ENCODE data around the gene SLC25A29.

SLC25A29 gene

DNA sequence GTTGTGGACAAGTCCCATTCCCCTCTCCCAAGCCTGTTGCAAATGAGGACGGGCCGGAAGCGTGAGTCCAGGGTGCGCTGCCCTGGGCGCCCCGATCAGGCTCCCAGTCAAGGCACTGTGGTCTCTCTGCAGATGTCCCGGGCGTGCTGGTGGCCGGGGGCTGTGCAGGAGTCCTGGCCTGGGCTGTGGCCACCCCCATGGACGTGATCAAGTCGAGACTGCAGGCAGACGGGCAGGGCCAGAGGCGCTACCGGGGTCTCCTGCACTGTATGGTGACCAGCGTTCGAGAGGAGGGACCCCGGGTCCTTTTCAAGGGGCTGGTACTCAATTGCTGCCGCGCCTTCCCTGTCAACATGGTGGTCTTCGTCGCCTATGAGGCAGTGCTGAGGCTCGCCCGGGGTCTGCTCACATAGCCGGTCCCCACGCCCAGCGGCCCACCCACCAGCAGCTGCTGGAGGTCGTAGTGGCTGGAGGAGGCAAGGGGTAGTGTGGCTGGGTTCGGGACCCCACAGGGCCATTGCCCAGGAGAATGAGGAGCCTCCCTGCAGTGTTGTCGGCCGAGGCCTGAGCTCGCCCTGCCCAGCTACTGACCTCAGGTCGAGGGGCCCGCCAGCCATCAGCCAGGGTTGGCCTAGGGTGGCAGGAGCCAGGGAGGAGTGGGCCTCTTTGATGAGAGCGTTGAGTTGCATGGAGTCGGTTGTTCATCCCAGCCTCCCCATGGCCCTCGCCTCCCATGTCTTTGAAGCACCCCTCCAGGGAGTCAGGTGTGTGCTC lies 23.2 kb upstream of the SLC25A29 start:
- no peak for DNase-seq (ENCODE audit: extremely low read depth, insufficient read length)
- TF ChIP-seq, protein P1, sequence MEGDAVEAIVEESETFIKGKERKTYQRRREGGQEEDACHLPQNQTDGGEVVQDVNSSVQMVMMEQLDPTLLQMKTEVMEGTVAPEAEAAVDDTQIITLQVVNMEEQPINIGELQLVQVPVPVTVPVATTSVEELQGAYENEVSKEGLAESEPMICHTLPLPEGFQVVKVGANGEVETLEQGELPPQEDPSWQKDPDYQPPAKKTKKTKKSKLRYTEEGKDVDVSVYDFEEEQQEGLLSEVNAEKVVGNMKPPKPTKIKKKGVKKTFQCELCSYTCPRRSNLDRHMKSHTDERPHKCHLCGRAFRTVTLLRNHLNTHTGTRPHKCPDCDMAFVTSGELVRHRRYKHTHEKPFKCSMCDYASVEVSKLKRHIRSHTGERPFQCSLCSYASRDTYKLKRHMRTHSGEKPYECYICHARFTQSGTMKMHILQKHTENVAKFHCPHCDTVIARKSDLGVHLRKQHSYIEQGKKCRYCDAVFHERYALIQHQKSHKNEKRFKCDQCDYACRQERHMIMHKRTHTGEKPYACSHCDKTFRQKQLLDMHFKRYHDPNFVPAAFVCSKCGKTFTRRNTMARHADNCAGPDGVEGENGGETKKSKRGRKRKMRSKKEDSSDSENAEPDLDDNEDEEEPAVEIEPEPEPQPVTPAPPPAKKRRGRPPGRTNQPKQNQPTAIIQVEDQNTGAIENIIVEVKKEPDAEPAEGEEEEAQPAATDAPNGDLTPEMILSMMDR (IDR thresholded peaks at IDR 0.05; ENCODE audit: insufficient read depth, low read length, poor library complexity, severe bottlenecking) = no peak
- H3K36me3 ChIP-seq (ENCODE audit: control insufficient read depth, insufficient read depth, low read length) = peaks cover 13% of the 10 kb centered on the region
- no peaks in the 10 kb centered on the region; the same call in 1 of the 2 replicates for H3K27me3 ChIP-seq (replicated peaks; ENCODE audit: control insufficient read depth, insufficient read depth, low read length)
- H3K4me3 ChIP-seq (replicated peaks; ENCODE audit: low read depth, low read length) = no peak overlapping the region

DNA sequence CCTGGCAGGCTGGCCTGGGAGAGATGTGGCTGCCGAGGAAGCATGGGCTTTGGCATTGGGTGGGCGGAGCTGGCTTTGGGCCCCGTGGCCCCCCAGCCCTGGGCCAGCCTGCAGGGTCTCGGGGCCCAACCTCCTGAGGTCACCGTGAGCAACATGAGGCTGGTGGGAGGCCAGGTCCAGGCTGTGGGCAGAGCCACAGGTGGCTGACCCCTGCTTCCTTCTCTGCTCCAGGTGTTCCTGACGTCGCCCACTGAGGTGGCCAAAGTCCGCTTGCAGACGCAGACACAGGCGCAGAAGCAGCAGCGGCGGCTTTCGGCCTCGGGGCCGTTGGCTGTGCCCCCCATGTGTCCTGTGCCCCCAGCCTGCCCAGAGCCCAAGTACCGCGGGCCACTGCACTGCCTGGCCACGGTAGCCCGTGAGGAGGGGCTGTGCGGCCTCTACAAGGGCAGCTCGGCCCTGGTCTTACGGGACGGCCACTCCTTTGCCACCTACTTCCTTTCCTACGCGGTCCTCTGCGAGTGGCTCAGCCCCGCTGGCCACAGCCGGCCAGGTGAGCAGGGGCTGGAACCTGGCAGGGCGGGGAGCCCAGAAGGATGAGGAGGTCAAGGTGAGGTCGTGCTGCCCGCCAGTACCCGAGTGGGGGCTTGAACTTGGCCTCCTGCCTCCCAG lies 22.4 kb upstream of the SLC25A29 start:
- Histone ChIP-seq H3K27me3 (replicated peaks; ENCODE audit: control insufficient read depth, insufficient read depth, low read length) (no peaks in the 10 kb centered on the region; the same call in 1 of the 2 replicates), H3K36me3 (ENCODE audit: control insufficient read depth, insufficient read depth, low read length) (peaks cover 8% of the 10 kb centered on the region), H3K4me3 (replicated peaks; ENCODE audit: low read depth, low read length) (no peak overlapping the region)
- TF ChIP-seq, protein P1 (IDR thresholded peaks at IDR 0.05; ENCODE audit: insufficient read depth, low read length, poor library complexity, severe bottlenecking) = no peak
- DNase-seq (ENCODE audit: extremely low read depth, insufficient read length) = no peak

DNA sequence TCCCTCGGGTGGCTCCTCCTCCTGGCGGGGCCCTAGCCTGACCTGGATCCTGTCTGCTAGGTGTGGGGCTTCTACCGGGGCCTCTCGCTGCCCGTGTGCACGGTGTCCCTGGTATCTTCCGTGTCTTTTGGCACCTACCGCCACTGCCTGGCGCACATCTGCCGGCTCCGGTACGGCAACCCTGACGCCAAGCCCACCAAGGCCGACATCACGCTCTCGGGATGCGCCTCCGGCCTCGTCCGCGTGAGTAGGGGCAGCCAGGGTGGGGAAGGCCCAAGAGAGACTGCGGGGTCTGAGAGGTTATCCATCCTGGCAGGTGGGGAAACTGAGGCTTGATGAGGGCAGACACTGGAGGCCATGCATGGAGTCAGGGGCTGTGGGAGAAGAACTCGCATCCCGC lies 20.9 kb upstream of the SLC25A29 start:
- Histone ChIP-seq H3K27me3 (replicated peaks; ENCODE audit: control insufficient read depth, insufficient read depth, low read length) (no peaks in the 10 kb centered on the region; the same call in 1 of the 2 replicates), H3K4me3 (replicated peaks; ENCODE audit: low read depth, low read length) (no peak overlapping the region), H3K36me3 (ENCODE audit: control insufficient read depth, insufficient read depth, low read length) (peaks cover 2% of the 10 kb centered on the region; the same call in 1 of the 2 replicates)
- no peak for DNase-seq (ENCODE audit: extremely low read depth, insufficient read length)
- TF ChIP-seq, protein P1 (IDR thresholded peaks at IDR 0.05; ENCODE audit: insufficient read depth, low read length, poor library complexity, severe bottlenecking) = no peak

DNA sequence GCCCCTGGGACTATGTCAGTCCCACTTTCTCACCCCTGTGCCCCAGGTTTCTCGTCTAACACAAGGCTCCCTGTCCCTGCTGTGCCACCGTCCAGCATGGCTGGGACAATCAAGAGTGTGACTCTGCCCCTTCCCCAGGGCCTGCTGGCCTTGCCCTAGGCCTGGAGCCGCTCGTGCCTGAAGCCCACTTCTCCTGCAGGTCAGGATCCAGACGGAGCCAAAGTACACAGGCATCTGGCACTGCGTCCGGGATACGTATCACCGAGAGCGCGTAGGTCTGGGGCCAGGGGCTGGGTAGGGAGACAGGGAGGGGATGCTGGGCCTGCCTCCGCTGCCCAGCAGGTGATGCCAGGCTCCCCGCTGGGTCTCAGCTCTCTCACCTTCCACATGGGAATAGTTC lies 19.7 kb upstream of the SLC25A29 start:
- DNase-seq (ENCODE audit: extremely low read depth, insufficient read length) = no peak
- Histone ChIP-seq H3K27me3 (replicated peaks; ENCODE audit: control insufficient read depth, insufficient read depth, low read length) (no peaks in the 10 kb centered on the region; the same call in 1 of the 2 replicates), H3K4me3 (replicated peaks; ENCODE audit: low read depth, low read length) (no peak overlapping the region), H3K36me3 (ENCODE audit: control insufficient read depth, insufficient read depth, low read length) (no peaks in the 10 kb centered on the region)
- TF ChIP-seq, protein P1 (IDR thresholded peaks at IDR 0.05; ENCODE audit: insufficient read depth, low read length, poor library complexity, severe bottlenecking) = no peak

DNA sequence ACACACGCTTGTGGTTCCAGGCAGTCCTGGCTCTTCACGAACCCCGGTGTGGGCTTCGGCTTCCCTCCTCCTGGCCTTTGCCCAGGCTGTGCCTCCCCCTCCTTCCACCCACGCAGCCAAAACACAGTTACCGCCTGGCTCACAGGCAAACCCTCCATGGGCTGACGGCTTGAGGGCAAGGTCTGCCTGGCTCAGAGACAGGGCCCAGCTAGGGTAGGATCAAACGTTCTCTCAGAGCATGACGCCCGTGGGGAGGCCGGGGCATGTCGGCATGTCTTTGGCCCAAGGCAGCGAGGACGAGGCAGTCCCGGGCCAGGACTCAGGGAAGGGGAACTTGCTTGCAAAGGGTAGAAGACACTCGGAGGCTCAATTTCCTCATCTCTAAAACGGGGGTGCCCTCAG lies 19.0 kb upstream of the SLC25A29 start:
- Histone ChIP-seq H3K4me3 (replicated peaks; ENCODE audit: low read depth, low read length) (no peak overlapping the region), H3K27me3 (replicated peaks; ENCODE audit: control insufficient read depth, insufficient read depth, low read length) (no peaks in the 10 kb centered on the region; the same call in 1 of the 2 replicates), H3K36me3 (ENCODE audit: control insufficient read depth, insufficient read depth, low read length) (no peaks in the 10 kb centered on the region)
- TF ChIP-seq, protein P1 (IDR thresholded peaks at IDR 0.05; ENCODE audit: insufficient read depth, low read length, poor library complexity, severe bottlenecking) = no peak
- no peak for DNase-seq (ENCODE audit: extremely low read depth, insufficient read length)

Measured in GM06990 (cell line).